ENCODE data around the gene NPY. TPM values are rescaled to one million over a fixed set of nuclear protein-coding genes. Genes with fewer than 3 reads are reported as not detected.

Gene NPY
- total and polyA plus RNA-seq, 10 of the 15 experiments (the other 5 are each of a cell fraction or from before 2014, with no cell fraction given) = not detected

DNA sequence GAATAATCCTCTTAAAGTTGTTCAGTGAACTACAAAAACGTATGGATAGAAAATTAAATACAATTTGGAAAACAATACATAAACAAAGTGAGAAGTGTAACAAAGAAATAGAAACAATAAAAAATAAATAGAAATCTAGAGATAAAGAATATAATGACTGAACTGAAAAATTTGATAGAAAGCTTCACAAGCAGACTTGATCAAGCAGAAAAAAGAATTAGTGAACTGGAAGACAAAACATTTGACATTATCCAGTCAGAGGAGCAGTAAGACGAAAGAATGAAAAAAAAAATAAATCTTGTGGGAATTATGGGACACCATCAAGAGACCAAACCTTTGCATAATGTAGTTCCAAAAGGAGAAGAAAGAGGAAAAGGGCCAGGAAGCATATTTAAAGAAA lies 32.4 kb upstream of the NPY start (continued):
- TF ChIP-seq, protein P1, sequence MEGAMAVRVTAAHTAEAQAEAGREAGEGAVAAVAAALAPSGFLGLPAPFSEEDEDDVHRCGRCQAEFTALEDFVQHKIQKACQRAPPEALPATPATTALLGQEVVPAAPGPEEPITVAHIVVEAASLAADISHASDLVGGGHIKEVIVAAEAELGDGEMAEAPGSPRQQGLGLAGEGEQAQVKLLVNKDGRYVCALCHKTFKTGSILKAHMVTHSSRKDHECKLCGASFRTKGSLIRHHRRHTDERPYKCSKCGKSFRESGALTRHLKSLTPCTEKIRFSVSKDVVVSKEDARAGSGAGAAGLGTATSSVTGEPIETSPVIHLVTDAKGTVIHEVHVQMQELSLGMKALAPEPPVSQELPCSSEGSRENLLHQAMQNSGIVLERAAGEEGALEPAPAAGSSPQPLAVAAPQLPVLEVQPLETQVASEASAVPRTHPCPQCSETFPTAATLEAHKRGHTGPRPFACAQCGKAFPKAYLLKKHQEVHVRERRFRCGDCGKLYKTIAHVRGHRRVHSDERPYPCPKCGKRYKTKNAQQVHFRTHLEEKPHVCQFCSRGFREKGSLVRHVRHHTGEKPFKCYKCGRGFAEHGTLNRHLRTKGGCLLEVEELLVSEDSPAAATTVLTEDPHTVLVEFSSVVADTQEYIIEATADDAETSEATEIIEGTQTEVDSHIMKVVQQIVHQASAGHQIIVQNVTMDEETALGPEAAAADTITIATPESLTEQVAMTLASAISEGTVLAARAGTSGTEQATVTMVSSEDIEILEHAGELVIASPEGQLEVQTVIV (IDR thresholded peaks at IDR 0.05; ENCODE audit: borderline replicate concordance, partially characterized antibody) = no peak
- TF ChIP-seq NKRF (conservative IDR thresholded peaks at IDR 0.05) = no peak
- no peak for TF ChIP-seq EGR1 (IDR thresholded peaks at IDR 0.05; ENCODE audit: borderline replicate concordance in 1 of 2, low read depth in 2 of 2, low read length in 2 of 2)
- no peak for TF ChIP-seq PAX5 (IDR thresholded peaks at IDR 0.05; ENCODE audit: borderline replicate concordance, low read depth, low read length)
- TF ChIP-seq CHD4 (IDR thresholded peaks at IDR 0.05) = no peak
- TF ChIP-seq MTA3 (IDR thresholded peaks at IDR 0.05; ENCODE audit: borderline replicate concordance, low read length) = no peak
- no peak for TF ChIP-seq PKNOX1 (IDR thresholded peaks at IDR 0.05)
- TF ChIP-seq CHD1 (IDR thresholded peaks at IDR 0.05; ENCODE audit: low read depth, low read length) = no peak
- no peak for TF ChIP-seq NBN (IDR thresholded peaks at IDR 0.05)

All from GM12878 (cell line).